ENCODE results near the gene MXI1.

DNA sequence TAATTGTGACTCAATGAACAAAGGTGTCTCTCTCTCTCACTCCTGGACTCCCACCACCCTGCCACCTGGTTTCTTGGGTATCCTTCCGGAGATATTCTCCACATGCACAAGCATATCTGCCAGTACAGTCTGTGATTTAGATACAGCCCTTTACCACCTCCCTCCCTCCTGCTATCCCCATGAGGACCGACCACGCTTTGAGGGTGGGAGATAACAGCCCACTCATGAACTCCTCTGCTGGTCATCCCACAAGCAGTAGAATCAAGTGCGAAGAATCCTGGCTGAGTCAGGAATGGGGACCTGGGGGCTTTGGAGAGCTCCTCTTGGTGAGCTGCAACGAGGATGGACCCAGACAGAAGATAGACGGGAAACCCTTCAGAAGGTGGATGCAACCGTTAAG lies 28.2 kb upstream of the MXI1 start:
- TF ChIP-seq POLR2AphosphoS5 (IDR thresholded peaks at IDR 0.05) (no peak), POLR2A (IDR thresholded peaks at IDR 0.05) (no peak)
- TF ChIP-seq, protein P1, sequence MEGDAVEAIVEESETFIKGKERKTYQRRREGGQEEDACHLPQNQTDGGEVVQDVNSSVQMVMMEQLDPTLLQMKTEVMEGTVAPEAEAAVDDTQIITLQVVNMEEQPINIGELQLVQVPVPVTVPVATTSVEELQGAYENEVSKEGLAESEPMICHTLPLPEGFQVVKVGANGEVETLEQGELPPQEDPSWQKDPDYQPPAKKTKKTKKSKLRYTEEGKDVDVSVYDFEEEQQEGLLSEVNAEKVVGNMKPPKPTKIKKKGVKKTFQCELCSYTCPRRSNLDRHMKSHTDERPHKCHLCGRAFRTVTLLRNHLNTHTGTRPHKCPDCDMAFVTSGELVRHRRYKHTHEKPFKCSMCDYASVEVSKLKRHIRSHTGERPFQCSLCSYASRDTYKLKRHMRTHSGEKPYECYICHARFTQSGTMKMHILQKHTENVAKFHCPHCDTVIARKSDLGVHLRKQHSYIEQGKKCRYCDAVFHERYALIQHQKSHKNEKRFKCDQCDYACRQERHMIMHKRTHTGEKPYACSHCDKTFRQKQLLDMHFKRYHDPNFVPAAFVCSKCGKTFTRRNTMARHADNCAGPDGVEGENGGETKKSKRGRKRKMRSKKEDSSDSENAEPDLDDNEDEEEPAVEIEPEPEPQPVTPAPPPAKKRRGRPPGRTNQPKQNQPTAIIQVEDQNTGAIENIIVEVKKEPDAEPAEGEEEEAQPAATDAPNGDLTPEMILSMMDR (IDR thresholded peaks at IDR 0.05 in 8 of 11, conservative IDR thresholded peaks at IDR 0.05 in 3 of 11): no peak
